Tibial artery (tissue), 4 donors: ENCODE results near the gene CENPO.

Experiments used
- DNase-seq, 2 donors: peaks; one replicate each; pipeline ENCODE4 v3.0.0-alpha.2; 2019
- H3K27ac ChIP-seq, 2 donors: fragments of 200-600 bp; sonication (generic) in 1 of 2; 1 replicate in 1 of 2; 2 replicates in 1 of 2; pipeline ENCODE4 v1.5.1; 2018 to 2019; ENCODE audit warnings: mild to moderate bottlenecking in 1 of 2
- H3K27me3 ChIP-seq, 2 donors: fragments of 200-600 bp; sonication (generic) in 1 of 2; one replicate each; pipeline versions ENCODE4 v1.5.1 to v1.6.0; 2016 to 2019
- H3K36me3 ChIP-seq, 3 donors: fragments of 200-600 bp; sonication (generic) in 2 of 3; one replicate each; pipeline ENCODE4 v1.5.1; 2016 to 2019; ENCODE audit warnings: mild to moderate bottlenecking in 2 of 3
- H3K4me1 ChIP-seq, 4 donors: fragments of 200-600 bp; sonication (generic) in 2 of 4; 1 replicate in 3 of 4; 2 replicates in 1 of 4; pipeline ENCODE4 v1.5.1; 2016 to 2019
- H3K4me3 ChIP-seq, 2 donors: fragments of 200-600 bp; sonication (generic) in 1 of 2; 1 replicate in 1 of 2; 2 replicates in 1 of 2; pipeline ENCODE4 v1.5.1; 2018 to 2019; ENCODE audit warnings: mild to moderate bottlenecking in 2 of 2
- H3K9me3 ChIP-seq, 3 donors: fragments of 200-600 bp; sonication (generic) in 1 of 3; one replicate each; pipeline ENCODE4 v1.5.1; 2016 to 2019
- intact Hi-C: fragments of 100-400 bp; cut with DNase I; formaldehyde crosslinking; loops from one replicate; pipeline ENCODE4 v1.15.0; 2023; ENCODE audit warnings: low total_unique reads
- TF ChIP-seq, protein P1 (sequence below), 2 experiments: fragments of 200-600 bp in 1 of 2; fragments of 450-650 bp in 1 of 2; IDR thresholded peaks; one replicate each; pipeline ENCODE4 v1.5.1; 2017 to 2019; ENCODE audit warnings: antibody characterized with exemption in 2 of 2, mild to moderate bottlenecking in 1 of 2, moderate library complexity in 1 of 2

CENPO gene

GRCh38 chr2:24787532-24787931, 5.7 kb upstream of the CENPO start:
- TF ChIP-seq, protein P1, sequence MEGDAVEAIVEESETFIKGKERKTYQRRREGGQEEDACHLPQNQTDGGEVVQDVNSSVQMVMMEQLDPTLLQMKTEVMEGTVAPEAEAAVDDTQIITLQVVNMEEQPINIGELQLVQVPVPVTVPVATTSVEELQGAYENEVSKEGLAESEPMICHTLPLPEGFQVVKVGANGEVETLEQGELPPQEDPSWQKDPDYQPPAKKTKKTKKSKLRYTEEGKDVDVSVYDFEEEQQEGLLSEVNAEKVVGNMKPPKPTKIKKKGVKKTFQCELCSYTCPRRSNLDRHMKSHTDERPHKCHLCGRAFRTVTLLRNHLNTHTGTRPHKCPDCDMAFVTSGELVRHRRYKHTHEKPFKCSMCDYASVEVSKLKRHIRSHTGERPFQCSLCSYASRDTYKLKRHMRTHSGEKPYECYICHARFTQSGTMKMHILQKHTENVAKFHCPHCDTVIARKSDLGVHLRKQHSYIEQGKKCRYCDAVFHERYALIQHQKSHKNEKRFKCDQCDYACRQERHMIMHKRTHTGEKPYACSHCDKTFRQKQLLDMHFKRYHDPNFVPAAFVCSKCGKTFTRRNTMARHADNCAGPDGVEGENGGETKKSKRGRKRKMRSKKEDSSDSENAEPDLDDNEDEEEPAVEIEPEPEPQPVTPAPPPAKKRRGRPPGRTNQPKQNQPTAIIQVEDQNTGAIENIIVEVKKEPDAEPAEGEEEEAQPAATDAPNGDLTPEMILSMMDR (IDR thresholded peaks at IDR 0.05): no peak
- no peaks in the 10 kb centered on the region for H3K27me3 ChIP-seq
- no peak overlapping the region for H3K27ac ChIP-seq
- intact Hi-C loops: no loop called here
- no peaks in the 10 kb centered on the region for H3K36me3 ChIP-seq
- no peak for DNase-seq
- peaks cover 0 to 8% (median 2%) of the 10 kb centered on the region in 4 donors for H3K4me1 ChIP-seq
- H3K9me3 ChIP-seq: no peaks in the 10 kb centered on the region
- H3K4me3 ChIP-seq: no peak overlapping the region

GRCh38 chr2:24788816-24789215, 4.4 kb upstream of the CENPO start:
- Histone ChIP-seq H3K27ac (no peak overlapping the region), H3K4me1 (peaks cover 0 to 13% (median 6%) of the 10 kb centered on the region in 4 donors), H3K9me3 (no peaks in the 10 kb centered on the region), H3K36me3 (no peaks in the 10 kb centered on the region), H3K4me3 (no peak overlapping the region), H3K27me3 (no peaks in the 10 kb centered on the region)
- TF ChIP-seq, protein P1 (IDR thresholded peaks at IDR 0.05): no peak
- DNase-seq: no peak
- intact Hi-C loops: no loop called here

DNA sequence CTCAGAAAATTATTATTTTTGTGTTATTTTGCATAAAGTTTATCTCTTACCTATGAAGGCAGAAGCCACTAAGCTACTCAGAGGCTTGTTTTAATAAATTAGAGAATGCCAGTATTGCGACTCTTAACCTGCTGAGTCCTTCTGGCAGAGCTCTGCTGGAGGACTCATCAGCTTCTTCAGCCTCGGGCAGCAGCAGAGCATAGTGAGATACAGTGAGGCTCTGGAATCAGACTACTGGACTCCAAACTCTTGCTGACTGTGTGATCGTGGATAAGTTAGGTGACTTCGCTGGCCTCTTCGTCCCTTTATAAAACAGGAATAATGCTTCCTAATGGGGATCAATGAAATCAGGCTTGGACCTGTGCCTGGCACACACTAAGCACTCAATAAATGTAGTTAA, 1.8 kb upstream of the CENPO start:
- Histone ChIP-seq H3K36me3 (no peaks in the 10 kb centered on the region), H3K9me3 (no peaks in the 10 kb centered on the region), H3K27ac (no peak overlapping the region), H3K27me3 (no peaks in the 10 kb centered on the region), H3K4me1 (peaks cover 0 to 15% (median 8%) of the 10 kb centered on the region in 4 donors), H3K4me3 (no peak overlapping the region)
- intact Hi-C loops: no loop called here
- no peak for DNase-seq
- TF ChIP-seq, protein P1 (IDR thresholded peaks at IDR 0.05): no peak

GRCh38 chr2:24792542-24792873, 717 bp upstream of the CENPO start:
- peaks cover 0 to 15% (median 8%) of the 10 kb centered on the region in 4 donors for H3K4me1 ChIP-seq
- peak overlapping the region; percentile 58 to 70 for H3K4me3 ChIP-seq
- no peaks in the 10 kb centered on the region for H3K36me3 ChIP-seq
- no peaks in the 10 kb centered on the region for H3K27me3 ChIP-seq
- no peaks in the 10 kb centered on the region for H3K9me3 ChIP-seq
- peak overlapping the region; percentile 86 to 96 for H3K27ac ChIP-seq
- no peak for DNase-seq
- TF ChIP-seq, protein P1 (IDR thresholded peaks at IDR 0.05): no peak
- intact Hi-C loops: no loop called here

DNA sequence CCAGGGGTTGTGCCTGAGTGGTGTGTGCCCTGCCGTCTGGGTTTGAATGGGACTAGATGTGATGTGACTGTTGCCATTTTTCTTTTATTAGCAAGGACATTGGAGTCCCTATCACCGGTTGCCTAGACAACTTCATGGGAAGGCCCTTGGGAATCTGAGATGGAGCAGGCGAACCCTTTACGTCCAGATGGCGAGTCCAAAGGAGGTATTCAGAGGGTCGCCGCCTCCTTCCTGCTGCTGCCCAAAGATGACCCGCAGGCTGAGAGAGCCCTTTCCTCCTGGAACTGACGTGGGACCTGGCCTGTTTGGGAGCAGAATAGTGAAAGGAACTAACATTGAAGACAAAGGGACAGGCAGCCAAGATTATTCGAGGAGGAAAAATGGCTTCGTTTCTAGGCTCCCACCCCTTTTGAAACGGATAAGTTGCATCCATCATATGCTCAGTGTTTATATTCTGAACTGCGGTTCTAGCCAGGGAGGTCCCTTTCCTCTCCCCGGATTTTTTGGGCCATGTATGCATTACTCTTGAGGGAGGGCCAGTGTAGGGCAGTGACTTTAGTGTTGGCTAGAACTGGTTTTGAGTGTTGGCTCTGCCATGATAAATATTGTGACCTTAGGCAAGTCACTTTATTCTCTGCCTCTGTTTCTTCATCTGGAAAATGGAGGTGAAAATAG, 673 bp downstream of the CENPO start:
- no peaks in the 10 kb centered on the region for H3K9me3 ChIP-seq
- intact Hi-C loops: no loop called here
- no peaks in the 10 kb centered on the region for H3K27me3 ChIP-seq
- peak overlapping the region; percentile 86 to 96 for H3K27ac ChIP-seq
- DNase-seq: no peak
- H3K4me1 ChIP-seq: peaks cover 0 to 15% (median 8%) of the 10 kb centered on the region in 4 donors
- peak overlapping the region; percentile 58 to 70 for H3K4me3 ChIP-seq
- no peaks in the 10 kb centered on the region for H3K36me3 ChIP-seq
- TF ChIP-seq, protein P1 (IDR thresholded peaks at IDR 0.05): no peak
